Esophagus squamous epithelium (tissue), 5 donors: ENCODE measurements around the gene DUSP12. TPM values are rescaled to one million over a fixed set of nuclear protein-coding genes. Genes with fewer than 3 reads are reported as not detected.

Experiments
- DNase-seq: peaks from one replicate; lab custom pipeline; 2025; lab: John Stamatoyannopoulos, UW
- H3K27ac ChIP-seq, 4 donors: fragments of 200-600 bp; sonication (generic); one replicate each; pipeline ENCODE4 v1.5.1; 2016 to 2019; ENCODE audit warnings: mild to moderate bottlenecking in 1 of 4
- H3K27me3 ChIP-seq, 4 donors: fragments of 200-600 bp; sonication (generic); 1 replicate in 3 of 4; 2 replicates in 1 of 4; pipeline versions ENCODE4 v1.5.1 to v1.6.0; 2017 to 2021; ENCODE audit warnings: antibody characterized with exemption in 1 of 4
- H3K36me3 ChIP-seq, 3 donors: fragments of 200-600 bp; sonication (generic); one replicate each; pipeline ENCODE4 v1.5.1; 2016 to 2019
- H3K4me1 ChIP-seq, 3 donors: fragments of 200-600 bp; sonication (generic); one replicate each; pipeline ENCODE4 v1.5.1; 2017 to 2019
- H3K4me3 ChIP-seq, 4 donors: fragments of 200-600 bp; sonication (generic); 1 replicate in 3 of 4; 2 replicates in 1 of 4; pipeline ENCODE4 v1.5.1; 2016 to 2019; ENCODE audit warnings: mild to moderate bottlenecking in 2 of 4, moderate library complexity in 1 of 4
- H3K9me3 ChIP-seq, 3 donors: fragments of 200-600 bp; sonication (generic); one replicate each; pipeline ENCODE4 v1.5.1; 2016 to 2019
- CTCF ChIP-seq, 6 experiments: fragments of 450-650 bp in 4 of 6; fragments of 200-600 bp in 2 of 6; sonication (generic) in 2 of 6; IDR thresholded peaks; one replicate each; pipeline ENCODE4 v1.5.1; 2016 to 2019; ENCODE audit warnings: antibody characterized with exemption in 6 of 6, mild to moderate bottlenecking in 4 of 6, moderate library complexity in 4 of 6
- POLR2A ChIP-seq, 4 donors: fragments of 450-650 bp; IDR thresholded peaks; one replicate each; pipeline ENCODE4 v1.6.1; 2017; ENCODE audit warnings: antibody characterized with exemption in 4 of 4, mild to moderate bottlenecking in 4 of 4, moderate library complexity in 3 of 4
- WGBS, 2 donors: methylation state at CpG; one replicate each; pipeline ENCODE4 v1.1.5; 2018; 5-methylcytosine and 5-hydroxymethylcytosine counted together
- intact Hi-C: fragments of 100-400 bp; cut with DNase I; formaldehyde crosslinking; loops from one replicate; pipeline ENCODE4 v1.15.0; 2022
- total RNA-seq, 4 donors: library from RNA; depleted of rRNA; stranded (reverse); fragments of >200 nt; gene quantifications; one replicate each; pipeline ENCODE4 v1.1.0, GENCODE V29; 2016
- donor health status: DM: yes; HTN: yes; CAD: no.

The DUSP12 gene
- total RNA-seq, 4 donors from 2014 or later, result 6.0 to 24.0 (median 15.1) TPM

GRCh38 chr1:161747801-161748200 lies 1.8 kb upstream of the DUSP12 start:
- Histone ChIP-seq H3K4me3 (no peak overlapping the region), H3K27me3 (peaks cover 0 to 15% (median 0%) of the 10 kb centered on the region in 4 donors), H3K4me1 (peaks cover 0 to 27% (median 17%) of the 10 kb centered on the region in 3 donors), H3K36me3 (peaks cover 0 to 14% (median 4%) of the 10 kb centered on the region in 3 donors), H3K9me3 (no peaks in the 10 kb centered on the region), H3K27ac (no peak overlapping the region)
- intact Hi-C loops, result loop anchor here (10.0 kb wide), 2 partner anchors 183 to 263 kb away; no protein-coding TSS in a partner anchor
- 41 to 56% methylated on average over 6 of the region's 6 CpGs for WGBS, 2 donors
- DNase-seq, result no peak
- no peak for TF ChIP-seq CTCF (IDR thresholded peaks at IDR 0.05)
- no peak for TF ChIP-seq POLR2A (IDR thresholded peaks at IDR 0.05)

- WGBS, 2 donors, result 64 to 70% methylated on average over 7 of the region's 7 CpGs
- DNase-seq, result no peak
- Histone ChIP-seq H3K27ac (no peak overlapping the region), H3K4me3 (no peak overlapping the region), H3K36me3 (peaks cover 0 to 13% (median 0%) of the 10 kb centered on the region in 3 donors), H3K4me1 (peaks cover 0 to 24% (median 14%) of the 10 kb centered on the region in 3 donors), H3K9me3 (no peaks in the 10 kb centered on the region), H3K27me3 (no peaks in the 10 kb centered on the region)
- intact Hi-C loops, result no loop called here
- TF ChIP-seq POLR2A (IDR thresholded peaks at IDR 0.05) (no peak), CTCF (IDR thresholded peaks at IDR 0.05) (peak in 5 of 6 experiments; percentile 21 to 50 (median 29))
Measured at GRCh38 chr1:161763522-161764098, 14.0 kb downstream of the DUSP12 start.

- peaks cover 0 to 49% (median 14%) of the 10 kb centered on the region in 3 donors for H3K4me1 ChIP-seq
- peak in 2 of 6 experiments; percentile 16 to 25 for TF ChIP-seq CTCF (IDR thresholded peaks at IDR 0.05)
- peak in 3 of 4 donors; percentile 27 to 80 (median 80) for TF ChIP-seq POLR2A (IDR thresholded peaks at IDR 0.05)
- WGBS, 2 donors, result 1% methylated on average over 17 to 32 of the region's 35 CpGs
- H3K36me3 ChIP-seq, result no peaks in the 10 kb centered on the region
- peak within 1 kb of the TSS; percentile 61 to 85 (median 76) for H3K4me3 ChIP-seq
- no peaks in the 10 kb centered on the region for H3K27me3 ChIP-seq
- H3K27ac ChIP-seq, result peak within 1 kb of the TSS; percentile 87 to 92 (median 91)
- DNase-seq, result no peak
- intact Hi-C loops, result no loop called here
- no peaks in the 10 kb centered on the region for H3K9me3 ChIP-seq
Measured at GRCh38 chr1:161766102-161766981, 16.8 kb downstream of the DUSP12 start, which contains the start of gene ATF6. TSS of gene ATF6 (plus strand) at chr1:161766320. CDS start at chr1:161766361, 41 bp downstream.

GRCh38 chr1:161768461-161768860 lies 18.9 kb downstream of the DUSP12 start:
- H3K27me3 ChIP-seq, result no peaks in the 10 kb centered on the region
- H3K4me3 ChIP-seq, result no peak overlapping the region
- no peak overlapping the region for H3K27ac ChIP-seq
- H3K36me3 ChIP-seq, result no peaks in the 10 kb centered on the region
- WGBS, 2 donors, result 91 to 94% methylated on average over 5 of the region's 5 CpGs
- intact Hi-C loops, result no loop called here
- no peak for TF ChIP-seq POLR2A (IDR thresholded peaks at IDR 0.05)
- no peak for TF ChIP-seq CTCF (IDR thresholded peaks at IDR 0.05)
- H3K9me3 ChIP-seq, result no peaks in the 10 kb centered on the region
- H3K4me1 ChIP-seq, result peaks cover 0 to 66% (median 14%) of the 10 kb centered on the region in 3 donors
- no peak for DNase-seq
